Measurements from ENCODE around the gene ABCC4.

GRCh38 chr13:95328386-95328785 lies 27.1 kb upstream of the ABCC4 start:
- TF ChIP-seq, protein P1, sequence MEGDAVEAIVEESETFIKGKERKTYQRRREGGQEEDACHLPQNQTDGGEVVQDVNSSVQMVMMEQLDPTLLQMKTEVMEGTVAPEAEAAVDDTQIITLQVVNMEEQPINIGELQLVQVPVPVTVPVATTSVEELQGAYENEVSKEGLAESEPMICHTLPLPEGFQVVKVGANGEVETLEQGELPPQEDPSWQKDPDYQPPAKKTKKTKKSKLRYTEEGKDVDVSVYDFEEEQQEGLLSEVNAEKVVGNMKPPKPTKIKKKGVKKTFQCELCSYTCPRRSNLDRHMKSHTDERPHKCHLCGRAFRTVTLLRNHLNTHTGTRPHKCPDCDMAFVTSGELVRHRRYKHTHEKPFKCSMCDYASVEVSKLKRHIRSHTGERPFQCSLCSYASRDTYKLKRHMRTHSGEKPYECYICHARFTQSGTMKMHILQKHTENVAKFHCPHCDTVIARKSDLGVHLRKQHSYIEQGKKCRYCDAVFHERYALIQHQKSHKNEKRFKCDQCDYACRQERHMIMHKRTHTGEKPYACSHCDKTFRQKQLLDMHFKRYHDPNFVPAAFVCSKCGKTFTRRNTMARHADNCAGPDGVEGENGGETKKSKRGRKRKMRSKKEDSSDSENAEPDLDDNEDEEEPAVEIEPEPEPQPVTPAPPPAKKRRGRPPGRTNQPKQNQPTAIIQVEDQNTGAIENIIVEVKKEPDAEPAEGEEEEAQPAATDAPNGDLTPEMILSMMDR (conservative IDR thresholded peaks at IDR 0.05; ENCODE audit: low read depth, low read length), result no peak
- TF ChIP-seq EZH2 (IDR thresholded peaks at IDR 0.05; ENCODE audit: borderline replicate concordance, low read depth, low read length, poor library complexity, severe bottlenecking), result no peak

All from A673 (cell line).